Measurements from ENCODE around the gene LYRM2.

LYRM2 gene

GRCh38 chr6:89638320-89639195 is at the start of gene LYRM2:
Gene LYRM2, minus strand, starts transcription at chr6:89638747. Its CDS starts 31 bp downstream, at chr6:89638716.
- peak; percentile 77 to 82 for DNase-seq (ENCODE audit: low read depth in 2 of 2, low spot score in 1 of 2)

GRCh38 chr6:89688328-89688727 is 49.8 kb upstream of the LYRM2 start:
- DNase-seq (ENCODE audit: low read depth in 2 of 2, low spot score in 1 of 2): no peak

GRCh38 chr6:89685311-89685710 is 46.8 kb upstream of the LYRM2 start:
- DNase-seq (ENCODE audit: low read depth in 2 of 2, low spot score in 1 of 2): no peak

- DNase-seq (ENCODE audit: low read depth in 2 of 2, low spot score in 1 of 2): no peak
Observed at GRCh38 chr6:89682991-89683390, 44.4 kb upstream of the LYRM2 start.

GRCh38 chr6:89681983-89682564 is 43.5 kb upstream of the LYRM2 start:
- no peak for DNase-seq (ENCODE audit: low read depth in 2 of 2, low spot score in 1 of 2)

GRCh38 chr6:89680551-89680950 is 42.0 kb upstream of the LYRM2 start:
- DNase-seq (ENCODE audit: low read depth in 2 of 2, low spot score in 1 of 2): no peak

GRCh38 chr6:89680150-89680549 is 41.6 kb upstream of the LYRM2 start:
- no peak for DNase-seq (ENCODE audit: low read depth in 2 of 2, low spot score in 1 of 2)

GRCh38 chr6:89679215-89680120 is 40.9 kb upstream of the LYRM2 start:
- no peak for DNase-seq (ENCODE audit: low read depth in 2 of 2, low spot score in 1 of 2)

GRCh38 chr6:89678531-89678930 is 40.0 kb upstream of the LYRM2 start:
- DNase-seq (ENCODE audit: low read depth in 2 of 2, low spot score in 1 of 2): no peak

GRCh38 chr6:89675949-89676748 is 37.6 kb upstream of the LYRM2 start:
- no peak for DNase-seq (ENCODE audit: low read depth in 2 of 2, low spot score in 1 of 2)

GRCh38 chr6:89670935-89671565 is 32.5 kb upstream of the LYRM2 start:
- DNase-seq (ENCODE audit: low read depth in 2 of 2, low spot score in 1 of 2): no peak

GRCh38 chr6:89669002-89669401 is 30.5 kb upstream of the LYRM2 start:
- no peak for DNase-seq (ENCODE audit: low read depth in 2 of 2, low spot score in 1 of 2)

GRCh38 chr6:89667872-89668556 is 29.5 kb upstream of the LYRM2 start:
- no peak for DNase-seq (ENCODE audit: low read depth in 2 of 2, low spot score in 1 of 2)

- no peak for DNase-seq (ENCODE audit: low read depth in 2 of 2, low spot score in 1 of 2)
Observed at GRCh38 chr6:89662659-89663223, 24.2 kb upstream of the LYRM2 start.

- DNase-seq (ENCODE audit: low read depth in 2 of 2, low spot score in 1 of 2): no peak
Observed at GRCh38 chr6:89661559-89661958, 23.0 kb upstream of the LYRM2 start.

GRCh38 chr6:89660981-89661380 is 22.4 kb upstream of the LYRM2 start:
- DNase-seq (ENCODE audit: low read depth in 2 of 2, low spot score in 1 of 2): no peak

GRCh38 chr6:89657445-89658158 is 19.1 kb upstream of the LYRM2 start:
- no peak for DNase-seq (ENCODE audit: low read depth in 2 of 2, low spot score in 1 of 2)

- DNase-seq (ENCODE audit: low read depth in 2 of 2, low spot score in 1 of 2): no peak
Observed at GRCh38 chr6:89655122-89655521, 16.6 kb upstream of the LYRM2 start.

- DNase-seq (ENCODE audit: low read depth in 2 of 2, low spot score in 1 of 2): no peak
Observed at GRCh38 chr6:89650579-89650978, 12.0 kb upstream of the LYRM2 start.

Data from stimulated activated CD8-positive, alpha-beta memory T cell treated with anti-CD3 and anti-CD28 coated beads, Interleukin-4, amount 100 ng/mL, for 1 hour (primary cell).